DLD1 (cell line): Measurements from ENCODE around the gene CCNL2.
"Not testable (repeated sequence)": the region's sequence is repeated elsewhere in the genome, so short reads cannot be mapped to it uniquely, and the experiment has no call there.

Experiments used
- in situ Hi-C: cut with HindIII; loops from 2 replicates; pipeline ENCODE4 v1.10.0; 2017; ENCODE audit warnings: low sequenced_read_pairs

CCNL2 gene

GRCh38 chr1:1432951-1433803, 34.0 kb upstream of the CCNL2 start:
- in situ Hi-C loops = no loop called here

GRCh38 chr1:1432274-1432950, 33.3 kb upstream of the CCNL2 start:
- in situ Hi-C loops = no loop called here

- in situ Hi-C loops = no loop called here
These were observed 32.7 kb upstream of the CCNL2 start for GRCh38 chr1:1431845-1432273.

- in situ Hi-C loops = no loop called here
These were observed 32.1 kb upstream of the CCNL2 start for GRCh38 chr1:1430992-1431844.

- in situ Hi-C loops = no loop called here
These were observed 31.2 kb upstream of the CCNL2 start for GRCh38 chr1:1430114-1430982.

GRCh38 chr1:1429671-1430073, 30.5 kb upstream of the CCNL2 start:
- in situ Hi-C loops = no loop called here

- in situ Hi-C loops = not testable (repeated sequence)
These were observed 29.8 kb upstream of the CCNL2 start for GRCh38 chr1:1428967-1429366.

- in situ Hi-C loops = no loop called here
These were observed 29.0 kb upstream of the CCNL2 start for GRCh38 chr1:1428174-1428573.

GRCh38 chr1:1427820-1428148, 28.6 kb upstream of the CCNL2 start:
- in situ Hi-C loops = no loop called here

- in situ Hi-C loops = no loop called here
These were observed 28.1 kb upstream of the CCNL2 start for GRCh38 chr1:1427106-1427819.

- in situ Hi-C loops = no loop called here
These were observed 27.5 kb upstream of the CCNL2 start for GRCh38 chr1:1426496-1427105.

GRCh38 chr1:1425753-1426495, 26.8 kb upstream of the CCNL2 start:
- in situ Hi-C loops = no loop called here

GRCh38 chr1:1425426-1425752, 26.3 kb upstream of the CCNL2 start:
- in situ Hi-C loops = no loop called here

- in situ Hi-C loops = no loop called here
These were observed 25.6 kb upstream of the CCNL2 start for GRCh38 chr1:1424707-1425106.

- in situ Hi-C loops = no loop called here
These were observed 24.1 kb upstream of the CCNL2 start for GRCh38 chr1:1423245-1423597.

- in situ Hi-C loops = no loop called here
These were observed 23.5 kb upstream of the CCNL2 start for GRCh38 chr1:1422465-1423244.

GRCh38 chr1:1421907-1422464, 22.9 kb upstream of the CCNL2 start:
- in situ Hi-C loops = no loop called here
